ENCODE data around the gene GPR17. TPM values are rescaled to one million over a fixed set of nuclear protein-coding genes. Genes with fewer than 3 reads are reported as not detected.

Gene GPR17
- total RNA-seq, 1 donor from 2014 or later: 6.4 TPM

- Mint-ChIP-seq H3K36me3 (ENCODE audit: low read depth) (no peaks in the 10 kb centered on the region), H3K4me3 (no peak overlapping the region), H3K27ac (ENCODE audit: unreplicated experiment) (no peak overlapping the region), H3K4me1 (no peaks in the 10 kb centered on the region), H3K9me3 (peaks cover 11% of the 10 kb centered on the region), H3K27me3 (ENCODE audit: low read depth) (no peaks in the 10 kb centered on the region)
- TF ChIP-seq CTCF (conservative IDR thresholded peaks at IDR 0.05): no peak
- DNase-seq (ENCODE audit: low read depth, low spot score): no peak
Measured at GRCh38 chr2:127611076-127611925, 34.7 kb upstream of the GPR17 start.

GRCh38 chr2:127612111-127612822, 33.7 kb upstream of the GPR17 start:
- DNase-seq (ENCODE audit: low read depth, low spot score): no peak
- no peaks in the 10 kb centered on the region for H3K4me1 Mint-ChIP-seq
- H3K27ac Mint-ChIP-seq (ENCODE audit: unreplicated experiment): no peak overlapping the region

GRCh38 chr2:127614246-127614645, 31.7 kb upstream of the GPR17 start:
- no peak overlapping the region for H3K4me3 Mint-ChIP-seq
- no peak overlapping the region for H3K27ac Mint-ChIP-seq (ENCODE audit: unreplicated experiment)
- no peak for TF ChIP-seq CTCF (conservative IDR thresholded peaks at IDR 0.05)
- H3K4me1 Mint-ChIP-seq: no peaks in the 10 kb centered on the region
- no peaks in the 10 kb centered on the region for H3K36me3 Mint-ChIP-seq (ENCODE audit: low read depth)
- no peak for DNase-seq (ENCODE audit: low read depth, low spot score)
- no peaks in the 10 kb centered on the region for H3K27me3 Mint-ChIP-seq (ENCODE audit: low read depth)
- peaks cover 11% of the 10 kb centered on the region for H3K9me3 Mint-ChIP-seq

More at GRCh38 chr2:127612111-127612822, 33.7 kb upstream of the GPR17 start:
- H3K36me3 Mint-ChIP-seq (ENCODE audit: low read depth): no peaks in the 10 kb centered on the region
- H3K4me3 Mint-ChIP-seq: no peak overlapping the region
- no peak for TF ChIP-seq CTCF (conservative IDR thresholded peaks at IDR 0.05)
- H3K9me3 Mint-ChIP-seq: peaks cover 11% of the 10 kb centered on the region
- H3K27me3 Mint-ChIP-seq (ENCODE audit: low read depth): no peaks in the 10 kb centered on the region

- no peaks in the 10 kb centered on the region for H3K36me3 Mint-ChIP-seq (ENCODE audit: low read depth)
- no peak for DNase-seq (ENCODE audit: low read depth, low spot score)
- H3K9me3 Mint-ChIP-seq: peaks cover 11% of the 10 kb centered on the region
- H3K4me3 Mint-ChIP-seq: no peak overlapping the region
- H3K4me1 Mint-ChIP-seq: no peaks in the 10 kb centered on the region
- no peak overlapping the region for H3K27ac Mint-ChIP-seq (ENCODE audit: unreplicated experiment)
- H3K27me3 Mint-ChIP-seq (ENCODE audit: low read depth): no peaks in the 10 kb centered on the region
- no peak for TF ChIP-seq CTCF (conservative IDR thresholded peaks at IDR 0.05)
Measured at GRCh38 chr2:127614731-127615130, 31.2 kb upstream of the GPR17 start.

GRCh38 chr2:127615511-127616166, 30.3 kb upstream of the GPR17 start:
- H3K9me3 Mint-ChIP-seq: peaks cover 11% of the 10 kb centered on the region

More at GRCh38 chr2:127615511-127616166, 30.3 kb upstream of the GPR17 start:
- TF ChIP-seq CTCF (conservative IDR thresholded peaks at IDR 0.05): no peak
- Mint-ChIP-seq H3K4me1 (no peaks in the 10 kb centered on the region), H3K36me3 (ENCODE audit: low read depth) (no peaks in the 10 kb centered on the region), H3K27ac (ENCODE audit: unreplicated experiment) (no peak overlapping the region), H3K27me3 (ENCODE audit: low read depth) (no peaks in the 10 kb centered on the region), H3K4me3 (no peak overlapping the region)
- no peak for DNase-seq (ENCODE audit: low read depth, low spot score)
